Coronary artery (tissue), 2 donors: ENCODE data around the gene KCND3.

Experiments used
- DNase-seq: peaks from one replicate; pipeline ENCODE4 v3.0.0-alpha.2; 2017; ENCODE audit warnings: low spot score
- H3K27ac ChIP-seq, 2 donors: fragments of 200-600 bp; sonication (generic); one replicate each; pipeline ENCODE4 v1.5.1; 2016 to 2019
- H3K4me3 ChIP-seq: fragments of 200-600 bp; sonication (generic); 2 replicates; pipeline ENCODE4 v1.5.1; 2016; ENCODE audit warnings: mild to moderate bottlenecking, moderate library complexity
- TF ChIP-seq, protein P1 (sequence below): fragments of 200-600 bp; sonication (generic); IDR thresholded peaks from one replicate; pipeline ENCODE4 v1.5.1; 2019; ENCODE audit warnings: antibody characterized with exemption

The KCND3 gene

GRCh38 chr1:111908011-111908621 is 81.4 kb downstream of the KCND3 start:
- TF ChIP-seq, protein P1, sequence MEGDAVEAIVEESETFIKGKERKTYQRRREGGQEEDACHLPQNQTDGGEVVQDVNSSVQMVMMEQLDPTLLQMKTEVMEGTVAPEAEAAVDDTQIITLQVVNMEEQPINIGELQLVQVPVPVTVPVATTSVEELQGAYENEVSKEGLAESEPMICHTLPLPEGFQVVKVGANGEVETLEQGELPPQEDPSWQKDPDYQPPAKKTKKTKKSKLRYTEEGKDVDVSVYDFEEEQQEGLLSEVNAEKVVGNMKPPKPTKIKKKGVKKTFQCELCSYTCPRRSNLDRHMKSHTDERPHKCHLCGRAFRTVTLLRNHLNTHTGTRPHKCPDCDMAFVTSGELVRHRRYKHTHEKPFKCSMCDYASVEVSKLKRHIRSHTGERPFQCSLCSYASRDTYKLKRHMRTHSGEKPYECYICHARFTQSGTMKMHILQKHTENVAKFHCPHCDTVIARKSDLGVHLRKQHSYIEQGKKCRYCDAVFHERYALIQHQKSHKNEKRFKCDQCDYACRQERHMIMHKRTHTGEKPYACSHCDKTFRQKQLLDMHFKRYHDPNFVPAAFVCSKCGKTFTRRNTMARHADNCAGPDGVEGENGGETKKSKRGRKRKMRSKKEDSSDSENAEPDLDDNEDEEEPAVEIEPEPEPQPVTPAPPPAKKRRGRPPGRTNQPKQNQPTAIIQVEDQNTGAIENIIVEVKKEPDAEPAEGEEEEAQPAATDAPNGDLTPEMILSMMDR = no peak
- Histone ChIP-seq H3K27ac (no peak overlapping the region), H3K4me3 (no peak overlapping the region)
- no peak for DNase-seq

GRCh38 chr1:111907321-111907720 is 82.1 kb downstream of the KCND3 start:
- Histone ChIP-seq H3K27ac (no peak overlapping the region), H3K4me3 (no peak overlapping the region)
- TF ChIP-seq, protein P1 = no peak
- no peak for DNase-seq

DNA sequence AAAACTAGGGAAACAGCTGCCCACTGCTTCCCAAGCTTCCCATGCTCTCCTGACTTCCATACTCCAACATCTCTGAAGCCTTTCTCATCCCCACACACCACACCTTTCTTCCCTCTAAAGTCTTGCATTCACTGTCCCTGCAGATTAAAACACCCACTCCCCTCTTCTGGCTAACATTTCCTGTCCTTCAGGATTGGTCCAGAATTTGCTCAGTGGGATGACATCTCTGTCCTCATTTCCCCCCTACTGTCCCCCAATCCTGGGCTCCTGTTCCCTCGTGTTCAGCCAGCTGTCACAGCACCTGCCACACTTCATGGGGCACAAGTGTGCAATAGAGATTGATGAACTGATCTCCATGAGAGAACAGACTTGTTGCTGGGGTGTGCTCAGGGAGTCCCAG is 82.7 kb downstream of the KCND3 start:
- TF ChIP-seq, protein P1 = no peak
- Histone ChIP-seq H3K27ac (no peak overlapping the region), H3K4me3 (no peak overlapping the region)
- no peak for DNase-seq

DNA sequence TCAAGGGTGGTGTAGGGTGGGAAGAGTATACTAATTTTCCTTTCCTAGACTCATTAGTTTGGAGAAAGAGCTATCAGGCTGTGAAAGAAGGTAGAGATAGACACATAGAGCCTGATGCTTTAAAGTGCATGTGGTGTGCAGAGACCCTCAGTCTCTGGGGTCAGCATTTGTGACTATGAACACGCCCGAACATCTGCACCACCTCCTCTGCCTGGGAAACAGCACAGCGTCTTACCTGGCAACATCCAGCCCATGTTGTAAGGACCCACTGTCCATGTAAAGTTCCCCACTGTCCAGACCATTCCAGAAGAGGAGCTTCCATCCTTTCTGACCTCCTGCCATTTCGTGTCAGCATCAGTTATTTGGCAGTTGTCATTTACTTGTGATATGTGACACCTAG is 83.4 kb downstream of the KCND3 start:
- TF ChIP-seq, protein P1 = no peak
- H3K27ac ChIP-seq = no peak overlapping the region
- DNase-seq = no peak
- no peak overlapping the region for H3K4me3 ChIP-seq

GRCh38 chr1:111904478-111905218 is 84.8 kb downstream of the KCND3 start:
- DNase-seq = no peak
- TF ChIP-seq, protein P1 = no peak
- Histone ChIP-seq H3K4me3 (peak overlapping the region; percentile 19), H3K27ac (no peak overlapping the region)

DNA sequence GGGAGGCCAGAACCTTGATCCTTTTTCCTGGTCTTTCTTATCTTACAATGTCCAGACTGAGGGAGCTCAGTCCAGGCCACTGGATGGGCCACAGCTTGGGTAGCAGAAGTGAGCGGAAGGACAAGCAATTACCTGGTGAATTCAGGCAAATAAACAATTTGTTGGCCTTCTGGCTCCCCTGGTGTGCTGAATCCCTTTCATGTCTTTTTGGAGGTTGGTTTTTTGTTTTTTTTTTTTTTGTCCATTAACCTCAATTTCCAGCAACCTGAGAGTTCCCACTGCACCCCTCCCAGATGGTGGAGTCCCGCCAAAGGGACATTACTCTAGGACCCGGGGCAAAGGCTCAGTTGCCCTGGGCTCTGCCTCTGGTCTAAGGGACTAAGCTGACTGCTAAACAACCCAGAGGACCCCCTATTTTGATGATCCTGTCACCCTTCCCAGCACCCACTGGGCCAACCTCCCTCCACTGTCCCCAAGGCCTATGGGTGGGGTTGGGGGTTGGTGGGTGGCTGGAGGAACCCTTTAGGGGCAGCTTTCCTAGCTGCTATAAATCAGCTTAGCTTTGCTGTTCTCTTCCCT is 85.5 kb downstream of the KCND3 start:
- TF ChIP-seq, protein P1 = no peak
- no peak overlapping the region for H3K27ac ChIP-seq
- no peak for DNase-seq

More for the DNA sequence above, 85.5 kb downstream of the KCND3 start:
- H3K4me3 ChIP-seq = no peak overlapping the region
